SU-DHL-6 (cell line): ENCODE data around the gene PPP1R37.

Experiments used
- CTCF ChIP-seq: fragments of 200-600 bp; sonication (generic); IDR thresholded peaks from one replicate; pipeline ENCODE4 v1.5.1; 2017; ENCODE audit warnings: antibody characterized with exemption, mild to moderate bottlenecking, low read length, moderate library complexity; ENCODE audit not compliant: insufficient read depth, poor library complexity, severe bottlenecking
- EZH2phosphoT487 ChIP-seq: fragments of 200-600 bp; sonication (generic), shearing (Covaris generic); conservative IDR thresholded peaks from 2 replicates; pipeline ENCODE4 v1.6.1; 2018; ENCODE audit warnings: mild to moderate bottlenecking, antibody characterized with exemption, low read length, moderate library complexity, mixed read lengths

- TF ChIP-seq CTCF = no peak
- no peak for TF ChIP-seq EZH2phosphoT487
Observed at GRCh38 chr19:45099467-45100191, 6.7 kb downstream of the PPP1R37 start.
